Dendritic cell treated with granulocyte-macrophage colony-stimulating factor and Interleukin-4, amounts not matched to agents 40 ng/mL and 50 ng/mL, for 4 days (primary cell): ENCODE results near the gene DDX24.
"Not testable (repeated sequence)": the region's sequence is repeated elsewhere in the genome, so short reads cannot be mapped to it uniquely, and the experiment has no call there.

Experiments
- H3K27ac Mint-ChIP-seq: one replicate; pipeline ENCODE4 v1.8.0; 2022; ENCODE audit warnings: mild to moderate bottlenecking, mixed read lengths
- H3K27me3 Mint-ChIP-seq: one replicate; pipeline ENCODE4 v1.8.0; 2022; ENCODE audit warnings: mild to moderate bottlenecking, mixed read lengths
- H3K36me3 Mint-ChIP-seq: one replicate; pipeline ENCODE4 v1.8.0; 2022; ENCODE audit warnings: low read depth, mixed read lengths
- H3K4me1 Mint-ChIP-seq: one replicate; pipeline ENCODE4 v1.8.0; 2022; ENCODE audit warnings: low read depth, mixed read lengths
- H3K4me3 Mint-ChIP-seq: one replicate; pipeline ENCODE4 v1.8.0; 2022; ENCODE audit warnings: mild to moderate bottlenecking, moderate library complexity, mixed read lengths
- H3K9me3 Mint-ChIP-seq: one replicate; pipeline ENCODE4 v1.8.0; 2022; ENCODE audit warnings: mixed read lengths
- intact Hi-C: fragments of 100-400 bp; cut with micrococcal nuclease; formaldehyde crosslinking; loops from one replicate; pipeline ENCODE4 v1.15.0; 2022

DDX24 gene

DNA sequence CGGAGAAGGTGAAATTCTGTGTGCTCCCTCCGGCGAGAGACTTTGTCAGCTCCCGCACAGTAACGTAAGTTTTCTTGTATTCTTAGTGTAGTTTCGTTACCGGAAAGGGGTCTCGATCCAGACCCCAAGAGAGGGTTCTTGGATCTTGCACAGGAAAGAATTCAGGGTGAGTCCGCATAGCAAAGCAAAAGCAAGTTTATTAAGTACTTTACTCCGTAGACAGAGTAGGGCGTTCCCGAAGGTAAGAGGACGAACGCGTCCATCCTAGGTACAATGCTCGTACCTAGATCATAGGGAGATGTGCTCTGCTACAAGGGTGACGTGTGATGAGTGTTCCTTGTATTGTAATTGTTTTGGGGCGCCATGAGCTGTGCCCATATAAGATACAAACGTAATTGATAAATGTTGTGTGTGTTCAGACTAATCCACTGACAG is 401 bp upstream of the DDX24 start:
- Mint-ChIP-seq H3K27me3 (no peaks in the 10 kb centered on the region), H3K27ac (peak overlapping the region; percentile 96), H3K36me3 (peaks cover 43% of the 10 kb centered on the region), H3K9me3 (no peaks in the 10 kb centered on the region), H3K4me3 (peak overlapping the region; percentile 94), H3K4me1 (peaks cover 35% of the 10 kb centered on the region)
- intact Hi-C loops, result loop anchor here (1.0 to 5.0 kb wide), 3 partner anchors 48 to 55 kb away; partner anchors contain the start of genes IFI27L2 and OTUB2

DNA sequence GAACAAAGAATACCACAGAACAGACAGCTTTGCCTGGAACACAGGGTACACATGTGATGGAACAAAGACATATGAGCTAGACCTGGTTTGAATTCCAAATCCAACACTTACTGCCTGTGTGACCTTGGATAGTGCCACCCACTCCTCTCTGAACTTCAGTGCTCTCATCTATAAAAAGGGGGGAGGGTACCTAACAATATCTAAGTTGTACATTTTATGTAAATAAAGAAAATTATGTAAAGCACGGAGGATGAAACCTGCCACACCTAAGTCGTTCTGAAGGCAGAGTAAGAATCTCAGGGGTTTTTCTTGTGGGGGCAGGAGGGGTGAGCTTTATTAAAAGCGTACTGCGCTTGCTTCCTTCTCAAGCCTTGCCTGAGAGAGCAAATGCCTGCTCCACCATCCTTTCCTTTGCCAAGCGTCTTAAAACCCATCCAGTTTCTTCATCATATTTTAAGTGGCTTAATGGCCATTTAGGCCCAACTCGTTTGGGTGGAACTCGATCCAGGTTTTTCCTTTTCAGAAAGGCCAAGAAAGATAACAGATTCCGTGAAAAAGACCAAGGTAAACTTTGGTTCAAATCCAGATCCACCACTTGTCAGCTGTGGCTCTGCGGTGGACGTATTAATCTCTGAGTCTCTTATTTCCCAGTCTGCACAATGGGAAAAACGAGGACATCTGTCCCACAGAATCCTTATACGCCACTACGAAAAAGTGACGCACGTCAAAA is 946 bp downstream of the DDX24 start:
- H3K27ac Mint-ChIP-seq, result peak overlapping the region; percentile 96
- peaks cover 55% of the 10 kb centered on the region for H3K36me3 Mint-ChIP-seq
- no peaks in the 10 kb centered on the region for H3K27me3 Mint-ChIP-seq

DNA sequence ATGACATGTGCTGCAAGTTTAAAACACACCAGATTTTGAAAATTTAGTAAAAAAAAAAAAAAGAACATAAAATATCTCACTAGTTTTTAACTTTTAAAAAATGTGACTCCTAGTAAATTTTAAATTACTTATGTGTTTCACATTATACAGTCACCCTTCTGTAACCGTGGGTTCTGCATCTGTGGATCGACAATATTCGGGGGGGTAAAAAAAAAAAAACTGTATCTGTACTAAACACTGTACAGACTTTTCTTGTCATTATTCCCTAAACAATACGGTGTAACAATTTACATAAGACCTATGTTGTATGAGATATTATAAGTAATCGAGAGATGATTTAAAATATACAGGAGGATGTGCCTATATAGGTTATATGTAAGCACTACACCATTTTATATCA is 3.2 kb downstream of the DDX24 start:
- H3K4me1 Mint-ChIP-seq, result peaks cover 35% of the 10 kb centered on the region

More for the DNA sequence above, 946 bp downstream of the DDX24 start:
- H3K4me1 Mint-ChIP-seq, result peaks cover 35% of the 10 kb centered on the region
- intact Hi-C loops, result loop anchor here (2.0 to 5.0 kb wide), 2 partner anchors 53 to 57 kb away; partner anchors contain the start of gene OTUB2
- peaks cover 8% of the 10 kb centered on the region for H3K9me3 Mint-ChIP-seq
- H3K4me3 Mint-ChIP-seq, result peak overlapping the region; percentile 94

DNA sequence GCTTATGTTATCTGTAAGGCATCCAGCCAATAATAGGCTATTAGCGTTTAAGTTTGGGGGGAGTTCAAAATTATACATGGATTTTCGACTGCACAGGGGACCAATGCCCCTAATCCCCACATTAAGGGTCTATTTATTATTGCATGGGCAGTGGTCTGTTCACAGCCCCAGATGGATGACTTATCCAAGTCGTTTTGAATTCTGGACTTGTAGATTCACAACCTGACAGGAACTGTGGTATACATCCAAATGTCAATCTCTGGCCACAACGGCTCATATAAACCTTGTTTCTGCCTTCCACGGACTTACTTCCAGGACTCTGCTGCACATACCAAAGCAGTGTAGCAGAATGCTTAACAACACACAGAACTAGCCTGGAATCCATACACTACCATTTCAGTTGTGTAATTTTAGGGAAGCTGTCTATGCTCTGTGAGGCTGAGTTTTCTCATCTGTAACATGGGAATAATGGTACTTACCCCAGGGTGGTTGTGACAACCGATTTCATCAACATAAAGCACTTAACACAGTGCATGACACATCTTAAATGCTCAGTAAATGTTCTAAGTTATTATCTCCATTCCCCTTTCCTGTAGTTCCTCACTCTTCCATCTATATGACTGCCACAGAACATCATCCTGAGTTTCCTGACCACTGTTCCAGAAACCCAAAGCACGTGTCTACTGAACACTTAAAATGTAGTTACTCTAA is 3.7 kb downstream of the DDX24 start:
- Mint-ChIP-seq H3K27me3 (no peaks in the 10 kb centered on the region), H3K9me3 (peaks cover 24% of the 10 kb centered on the region), H3K4me3 (no peak overlapping the region), H3K27ac (no peak overlapping the region), H3K4me1 (peaks cover 35% of the 10 kb centered on the region), H3K36me3 (peaks cover 77% of the 10 kb centered on the region)
- intact Hi-C loops, result no loop called here

More for the DNA sequence above, 3.2 kb downstream of the DDX24 start:
- no peak overlapping the region for H3K27ac Mint-ChIP-seq
- peaks cover 72% of the 10 kb centered on the region for H3K36me3 Mint-ChIP-seq
- H3K4me3 Mint-ChIP-seq, result no peak overlapping the region
- peaks cover 20% of the 10 kb centered on the region for H3K9me3 Mint-ChIP-seq
- H3K27me3 Mint-ChIP-seq, result no peaks in the 10 kb centered on the region
- intact Hi-C loops, result no loop called here

DNA sequence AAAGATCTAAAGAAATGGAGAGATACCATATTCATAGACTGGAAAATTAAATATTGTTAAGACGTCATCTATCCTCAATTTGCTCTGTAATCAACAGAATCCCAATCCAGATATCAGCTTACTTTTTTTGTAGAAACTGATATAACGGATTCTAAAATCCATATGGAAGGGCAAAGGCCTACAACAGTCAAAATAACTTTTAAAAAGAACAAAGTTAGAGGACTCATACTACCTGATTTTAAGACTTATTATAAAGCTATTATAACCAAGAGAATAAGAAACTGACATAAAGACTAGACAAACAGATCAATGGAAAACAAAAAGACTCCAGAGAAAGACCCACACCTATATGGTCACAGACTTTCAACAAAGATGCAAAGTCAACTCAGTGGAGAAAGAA is 6.0 kb downstream of the DDX24 start:
- intact Hi-C loops, result no loop called here
- Mint-ChIP-seq H3K4me1 (peaks cover 25% of the 10 kb centered on the region), H3K4me3 (no peak overlapping the region), H3K36me3 (peaks cover 87% of the 10 kb centered on the region), H3K9me3 (peaks cover 43% of the 10 kb centered on the region), H3K27me3 (no peaks in the 10 kb centered on the region), H3K27ac (no peak overlapping the region)

DNA sequence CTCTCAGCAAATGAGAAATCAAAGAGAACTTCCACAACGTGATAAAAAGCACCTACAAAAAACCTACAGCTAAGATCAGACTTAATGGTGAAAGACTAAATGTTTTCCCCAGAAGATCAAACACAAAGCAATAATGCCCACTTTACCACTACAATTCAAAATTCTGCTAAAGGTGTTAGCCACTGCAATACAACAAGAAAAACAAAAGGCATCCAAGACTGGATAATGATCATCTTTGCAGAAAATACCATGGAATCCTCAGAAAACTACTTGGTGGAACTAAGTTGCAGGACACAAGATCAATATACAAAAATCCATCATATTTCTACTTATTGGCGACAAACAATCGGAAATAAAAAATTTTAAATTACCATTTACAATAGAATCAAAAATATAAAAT is 6.5 kb downstream of the DDX24 start:
- Mint-ChIP-seq H3K27ac (no peak overlapping the region), H3K4me1 (peaks cover 21% of the 10 kb centered on the region), H3K4me3 (no peak overlapping the region), H3K9me3 (peaks cover 48% of the 10 kb centered on the region), H3K27me3 (no peaks in the 10 kb centered on the region), H3K36me3 (peaks cover 89% of the 10 kb centered on the region)
- intact Hi-C loops, result no loop called here

DNA sequence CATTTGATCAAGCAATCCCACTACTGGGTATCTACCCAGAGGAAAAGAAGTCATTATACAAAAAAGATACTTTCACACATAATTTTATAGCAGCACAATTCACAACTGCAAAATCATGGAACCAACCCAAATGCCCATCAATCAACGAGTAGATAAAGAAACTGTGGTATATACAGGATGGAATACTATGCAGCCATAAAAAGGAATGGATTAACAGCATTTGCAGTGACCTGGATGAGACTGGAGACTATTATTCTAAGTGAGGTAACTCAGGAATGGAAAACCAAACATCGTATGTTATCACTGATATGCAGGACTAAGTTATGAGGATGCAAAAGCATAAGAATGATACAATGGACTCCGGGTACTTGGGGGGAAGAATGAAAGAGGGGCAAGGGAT is 8.9 kb downstream of the DDX24 start:
- Mint-ChIP-seq H3K9me3 (peaks cover 67% of the 10 kb centered on the region), H3K36me3 (peaks cover 76% of the 10 kb centered on the region), H3K4me1 (peaks cover 19% of the 10 kb centered on the region)
- H3K27me3 Mint-ChIP-seq, H3K4me3 Mint-ChIP-seq, intact Hi-C loops, H3K27ac Mint-ChIP-seq: not testable (repeated sequence)

DNA sequence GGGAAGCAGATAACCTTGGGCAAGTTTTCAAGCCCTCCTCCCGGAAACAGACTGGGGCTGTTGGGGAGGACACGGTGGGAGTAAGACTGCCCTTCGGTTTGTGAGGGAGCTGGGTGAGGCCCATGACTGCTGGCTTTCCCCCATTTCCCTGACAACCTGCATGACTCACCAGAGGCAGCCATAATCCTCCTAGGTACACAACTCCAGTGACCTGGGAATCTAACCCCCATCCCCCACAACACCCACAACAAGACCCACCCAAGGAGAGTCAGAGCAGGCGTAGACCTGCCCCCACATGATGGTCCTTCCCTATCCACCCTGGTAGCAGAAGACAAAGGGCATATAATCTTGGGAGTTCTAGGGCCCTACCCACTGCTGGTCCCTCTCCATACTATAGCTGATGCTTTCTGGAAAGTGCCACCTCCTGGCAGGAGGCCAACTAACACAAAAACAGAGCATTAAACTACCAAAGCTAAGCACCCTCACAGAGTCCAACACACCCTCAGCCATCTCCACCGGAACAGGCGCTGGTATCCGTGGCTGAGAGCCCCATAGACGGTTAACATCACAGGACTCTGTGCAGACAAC is 14.8 kb downstream of the DDX24 start:
- Mint-ChIP-seq H3K4me3 (no peak overlapping the region), H3K4me1 (peaks cover 55% of the 10 kb centered on the region), H3K9me3 (peaks cover 36% of the 10 kb centered on the region), H3K27me3 (no peaks in the 10 kb centered on the region), H3K27ac (no peak overlapping the region), H3K36me3 (peaks cover 67% of the 10 kb centered on the region)
- intact Hi-C loops, result no loop called here

DNA sequence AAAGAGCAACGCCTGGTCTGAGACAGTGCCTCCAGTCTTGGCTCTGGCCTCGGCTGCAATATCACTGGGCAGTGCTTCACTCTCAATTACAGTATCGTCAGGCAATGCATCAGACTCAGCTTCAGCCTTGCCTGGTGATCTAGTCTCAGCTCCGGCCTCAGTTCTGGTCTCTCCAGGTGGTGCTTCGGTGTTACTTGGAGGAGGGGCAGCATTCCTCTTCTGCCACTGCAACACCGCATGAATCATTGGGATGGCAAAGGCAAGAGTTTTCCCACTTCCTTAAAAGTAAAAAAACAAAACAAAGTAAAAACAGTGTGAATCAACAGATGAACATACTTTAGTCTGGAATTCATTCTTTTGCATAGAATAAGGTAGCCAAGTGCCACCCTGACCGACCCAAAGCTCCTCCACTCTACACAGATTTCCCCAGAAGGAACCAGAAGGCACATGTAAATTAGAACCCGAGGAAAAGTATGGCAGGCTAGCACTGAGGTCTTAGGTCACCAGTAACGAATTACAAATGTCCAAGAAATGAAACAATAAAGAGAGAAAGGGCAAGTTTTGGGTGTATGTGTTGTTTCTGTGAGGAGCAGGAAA is 18.6 kb downstream of the DDX24 start:
- Mint-ChIP-seq H3K4me3 (no peak overlapping the region), H3K27ac (peak overlapping the region; percentile 12), H3K36me3 (peaks cover 76% of the 10 kb centered on the region), H3K9me3 (no peaks in the 10 kb centered on the region), H3K27me3 (no peaks in the 10 kb centered on the region), H3K4me1 (peaks cover 46% of the 10 kb centered on the region)
- intact Hi-C loops, result no loop called here

DNA sequence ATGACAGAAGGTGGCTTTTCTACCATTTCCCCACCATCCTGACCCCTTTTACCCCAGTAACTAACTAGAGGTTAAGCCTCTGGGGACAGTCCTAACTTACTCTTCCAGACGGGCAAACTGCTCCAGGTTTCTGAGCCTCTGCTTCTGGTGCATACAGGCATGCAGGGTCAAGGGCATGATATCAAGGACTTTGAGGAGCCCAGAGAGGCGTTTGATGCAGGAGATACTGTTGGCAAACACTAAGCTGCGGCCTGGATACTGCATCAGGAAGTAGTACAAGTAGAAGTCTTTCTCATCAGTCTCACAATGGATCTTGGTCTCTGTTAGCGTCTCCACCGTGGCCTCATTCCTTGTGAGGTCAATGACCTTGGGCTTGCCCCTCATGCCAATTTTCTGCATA is 21.0 kb downstream of the DDX24 start:
- Mint-ChIP-seq H3K27me3 (no peaks in the 10 kb centered on the region), H3K4me3 (no peak overlapping the region), H3K36me3 (peaks cover 87% of the 10 kb centered on the region), H3K27ac (no peak overlapping the region), H3K4me1 (peaks cover 31% of the 10 kb centered on the region), H3K9me3 (no peaks in the 10 kb centered on the region)
- intact Hi-C loops, result no loop called here

DNA sequence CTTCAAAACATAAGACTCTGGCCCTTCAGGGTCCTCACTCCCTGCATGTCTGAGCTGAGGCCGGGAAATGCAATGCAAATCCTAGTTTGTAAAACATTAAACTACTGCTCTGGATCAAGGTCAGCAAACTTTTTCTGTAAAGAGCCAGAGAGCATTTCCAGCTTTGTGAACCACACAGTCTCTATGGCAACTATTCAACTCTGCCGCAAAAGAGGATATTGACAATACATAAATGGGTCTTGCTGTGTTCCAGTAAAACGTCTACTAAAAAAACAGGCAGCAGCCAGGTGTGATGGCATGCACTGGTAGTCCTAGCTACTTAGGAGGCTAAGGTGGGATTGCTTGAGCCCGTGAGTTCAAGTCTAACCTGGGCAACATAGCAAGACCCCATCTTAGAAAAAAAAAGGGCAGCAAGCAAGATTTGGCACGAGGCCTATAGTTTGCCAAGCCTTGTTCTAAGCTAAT is 22.3 kb downstream of the DDX24 start:
- intact Hi-C loops, result no loop called here
- Mint-ChIP-seq H3K36me3 (peaks cover 98% of the 10 kb centered on the region), H3K9me3 (no peaks in the 10 kb centered on the region), H3K4me1 (peaks cover 31% of the 10 kb centered on the region), H3K27ac (no peak overlapping the region), H3K27me3 (no peaks in the 10 kb centered on the region), H3K4me3 (no peak overlapping the region)

DNA sequence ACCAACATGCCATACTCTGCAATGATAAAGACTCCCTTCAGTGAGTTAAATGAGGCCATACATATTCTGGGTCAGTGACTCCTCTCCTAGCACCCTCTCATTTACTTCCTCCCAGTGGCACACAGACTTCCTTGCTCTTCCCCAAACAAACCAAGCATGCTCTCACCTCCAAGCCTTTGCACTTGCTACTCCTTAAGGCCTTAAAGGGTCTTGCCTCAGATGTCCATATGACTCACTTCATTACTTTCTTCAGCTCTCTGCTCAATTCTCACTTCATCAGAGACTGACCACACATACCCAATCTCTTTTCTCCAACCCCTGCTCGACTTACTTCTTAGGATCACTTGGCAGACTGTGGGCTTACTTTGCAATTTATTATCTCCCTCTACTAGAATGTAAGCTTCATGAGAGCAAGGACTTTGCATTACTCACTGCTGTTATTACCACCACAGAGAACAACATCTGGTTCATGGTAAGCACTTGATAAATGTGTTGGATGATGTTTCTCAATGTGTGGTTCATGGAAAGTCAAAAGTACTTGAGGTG is 22.8 kb downstream of the DDX24 start:
- intact Hi-C loops, result no loop called here
- Mint-ChIP-seq H3K27me3 (no peaks in the 10 kb centered on the region), H3K4me3 (no peak overlapping the region), H3K4me1 (peaks cover 28% of the 10 kb centered on the region), H3K27ac (no peak overlapping the region), H3K9me3 (no peaks in the 10 kb centered on the region), H3K36me3 (peaks cover 98% of the 10 kb centered on the region)

DNA sequence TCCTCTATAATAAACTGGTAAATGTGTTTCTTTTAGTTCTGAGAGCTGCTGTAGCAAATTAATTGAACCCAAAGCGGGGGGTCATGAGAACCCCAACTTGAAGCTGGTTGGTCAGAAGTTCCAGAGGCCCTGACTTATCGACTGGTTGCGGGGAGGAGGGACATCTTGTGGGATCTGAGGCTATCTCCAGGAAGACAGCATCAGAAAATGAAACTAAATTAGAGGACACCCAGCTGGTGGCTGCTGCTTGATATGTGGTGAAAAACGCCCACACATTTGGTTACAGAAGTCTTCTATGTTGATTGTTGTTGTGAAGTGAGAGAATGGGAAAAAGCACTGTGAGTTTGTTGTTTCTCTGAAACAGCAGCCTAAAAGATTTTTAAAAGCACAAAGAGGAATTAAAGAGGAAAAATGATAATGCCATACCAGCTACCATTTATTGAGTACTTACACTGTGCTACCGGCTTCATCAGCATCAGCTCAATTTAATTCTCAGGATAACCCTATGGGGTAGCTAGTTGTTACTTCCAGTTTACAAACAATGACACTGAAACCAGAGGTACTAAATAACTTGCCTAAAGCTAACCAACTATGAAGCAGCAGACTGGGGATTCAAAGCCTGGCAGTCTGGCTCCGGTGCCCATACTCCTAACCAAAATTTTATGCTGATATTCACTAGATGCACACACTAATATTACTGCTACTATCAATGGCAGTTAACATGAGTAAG is 24.3 kb downstream of the DDX24 start:
- Mint-ChIP-seq H3K27ac (no peak overlapping the region), H3K9me3 (no peaks in the 10 kb centered on the region), H3K36me3 (peaks cover 98% of the 10 kb centered on the region), H3K27me3 (no peaks in the 10 kb centered on the region), H3K4me1 (peaks cover 15% of the 10 kb centered on the region), H3K4me3 (no peak overlapping the region)
- intact Hi-C loops, result no loop called here
